ENCODE measurements around the gene ISCA2. TPM values are rescaled to one million over a fixed set of nuclear protein-coding genes. Genes with fewer than 3 reads are reported as not detected.

The ISCA2 gene
- total and polyA plus RNA-seq, 9 of the 15 experiments (the other 6 are each of a cell fraction or from before 2014, with no cell fraction given) = 5.0 to 36.7 (median 18.1) TPM

DNA sequence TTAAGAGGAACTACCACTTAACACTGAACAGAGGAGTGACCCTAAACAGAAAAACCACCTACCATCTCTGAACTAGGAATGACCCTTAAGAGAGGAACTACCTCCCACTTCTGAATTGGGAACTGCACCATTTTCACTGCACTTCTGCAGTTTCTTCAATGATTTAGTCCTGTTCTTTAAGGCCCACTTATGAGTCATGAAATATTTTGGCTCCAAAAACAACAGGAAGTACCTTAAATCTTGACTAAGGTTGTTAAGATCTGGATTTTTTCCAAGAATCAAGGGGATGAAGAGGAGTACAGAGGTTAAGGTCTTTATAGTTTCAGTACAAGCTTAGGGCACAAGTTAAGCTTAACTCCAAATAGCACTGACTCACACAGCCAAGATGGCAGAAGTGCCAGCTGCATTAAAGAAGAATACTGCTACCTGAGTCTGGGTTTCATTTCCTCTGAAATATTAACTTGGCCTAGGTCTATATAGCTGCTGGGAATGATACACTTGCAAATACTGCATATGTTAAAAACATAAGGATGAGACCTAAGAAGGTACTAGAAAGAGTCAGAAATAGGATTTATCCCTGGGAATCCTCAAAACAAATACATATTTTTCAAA lies 4.7 kb upstream of the ISCA2 start:
- no peaks in the 10 kb centered on the region for H4K20me1 ChIP-seq (replicated peaks; ENCODE audit: control insufficient read depth, insufficient read depth, low read length)
- no peaks in the 10 kb centered on the region for H3K36me3 ChIP-seq (ENCODE audit: control insufficient read depth, insufficient read depth, low read length)
- ChIA-PET POLR2A (no interaction called here), CTCF (ENCODE audit: low intra/inter-chr PET ratio) (no interaction called here)
- BruUV-seq (replicated peaks) = no TSS peak
- FAIRE-seq (no peak), ATAC-seq (no peak), DNase-seq (ENCODE audit: extremely low read depth in 1 of 4, low spot score in 3 of 4) (no peak)
- H2AFZ ChIP-seq (ENCODE audit: low read depth, low read length) = no peak overlapping the region
- H3K4me1 ChIP-seq (replicated peaks in 1 of 2; ENCODE audit: control insufficient read depth in 2 of 2, insufficient read depth in 2 of 2, low read length in 2 of 2) = peaks cover 6 to 8% of the 10 kb centered on the region in 2 experiments; a peak in 4 of 5 replicates
- H3K27ac ChIP-seq (ENCODE audit: extremely low read depth, low read depth, low read length) = no peak overlapping the region
- in situ Hi-C loops (cut with MboI) (no loop called here), intact Hi-C loops (cut with micrococcal nuclease) (no loop called here)
- H3K4me2 ChIP-seq (ENCODE audit: insufficient read depth, low read length) = no peak overlapping the region
- TF ChIP-seq IRF2 (CRISPR knock-in tag; IDR thresholded peaks at IDR 0.05) (no peak), SPI1 (IDR thresholded peaks at IDR 0.05; ENCODE audit: borderline replicate concordance, low read depth, low read length) (peak; percentile 20; the same call in 1 of the 2 replicates), MTF1 (CRISPR knock-in tag; IDR thresholded peaks at IDR 0.05; ENCODE audit: borderline replicate concordance) (no peak)
- H3K79me2 ChIP-seq (ENCODE audit: control insufficient read depth, insufficient read depth, low read length) = peaks cover 3% of the 10 kb centered on the region
- no peaks in the 10 kb centered on the region for H3K9me3 ChIP-seq (replicated peaks; ENCODE audit: control insufficient read depth, insufficient read depth, low read depth, low read length)
- H3K4me3 ChIP-seq = no peak overlapping the region
- H3K9ac ChIP-seq (ENCODE audit: insufficient read depth in 1 of 2, low read depth in 2 of 2, low read length in 2 of 2) = no peak overlapping the region
- no peaks in the 10 kb centered on the region for H3K9me1 ChIP-seq (ENCODE audit: control insufficient read depth, insufficient read depth, low read length)
- no peaks in the 10 kb centered on the region for H3K27me3 ChIP-seq (ENCODE audit: control insufficient read depth in 2 of 2, insufficient read depth in 2 of 2, low read length in 2 of 2)

DNA sequence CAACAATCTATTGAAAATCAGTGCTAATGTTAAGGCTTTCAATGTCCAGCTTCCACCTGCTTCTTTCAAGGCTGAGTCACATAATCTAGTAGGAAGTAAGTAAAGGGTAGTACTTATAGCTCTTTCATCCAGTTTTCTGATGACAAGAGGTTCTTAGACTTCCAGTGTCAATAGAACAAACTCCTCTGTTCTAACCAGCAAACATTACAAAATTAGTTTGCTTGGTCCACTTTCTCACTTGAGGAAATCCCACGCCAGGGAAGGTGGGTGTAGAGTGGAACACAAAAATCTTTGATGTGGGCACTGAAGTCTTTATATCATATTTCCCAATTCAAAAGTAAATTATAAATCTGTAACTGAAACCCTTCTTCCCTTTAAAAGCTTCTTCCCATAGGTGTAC lies 3.1 kb upstream of the ISCA2 start:
- intact Hi-C loops (cut with micrococcal nuclease) = loop anchor here (5.0 kb wide), 2 partner anchors 33 to 128 kb away; no protein-coding TSS in a partner anchor
- H2AFZ ChIP-seq (ENCODE audit: low read depth, low read length) = no peak overlapping the region
- H3K27ac ChIP-seq (ENCODE audit: extremely low read depth, low read depth, low read length) = no peak overlapping the region
- H3K9me1 ChIP-seq (ENCODE audit: control insufficient read depth, insufficient read depth, low read length) = no peaks in the 10 kb centered on the region
- H3K36me3 ChIP-seq (ENCODE audit: control insufficient read depth, insufficient read depth, low read length) = peaks cover 7% of the 10 kb centered on the region; the same call in 1 of the 3 replicates
- no peaks in the 10 kb centered on the region for H3K9me3 ChIP-seq (replicated peaks; ENCODE audit: control insufficient read depth, insufficient read depth, low read depth, low read length)
- in situ Hi-C loops (cut with MboI) = no loop called here
- H3K9ac ChIP-seq (ENCODE audit: insufficient read depth in 1 of 2, low read depth in 2 of 2, low read length in 2 of 2) = no peak overlapping the region
- FAIRE-seq (no peak), DNase-seq (ENCODE audit: extremely low read depth in 1 of 4, low spot score in 3 of 4) (no peak), ATAC-seq (no peak)
- 20% methylated on average over 1 of the region's 1 CpG for WGBS (ENCODE audit: insufficient coverage, low coverage, missing lambda C conversion rate)
- no TSS peak for BruUV-seq (replicated peaks)
- H3K79me2 ChIP-seq (ENCODE audit: control insufficient read depth, insufficient read depth, low read length) = peaks cover 8% of the 10 kb centered on the region
- ChIA-PET CTCF (ENCODE audit: low intra/inter-chr PET ratio) (no interaction called here), POLR2A (interaction anchor here (0.6 to 1.2 kb wide), 2 partner anchors 9 to 64 kb away, joined by 3 to 4 read pairs; partner anchors contain the start of gene SYNDIG1L)
- no peak overlapping the region for H3K4me2 ChIP-seq (ENCODE audit: insufficient read depth, low read length)
- H3K4me3 ChIP-seq = no peak overlapping the region
- H3K27me3 ChIP-seq (ENCODE audit: control insufficient read depth in 2 of 2, insufficient read depth in 2 of 2, low read length in 2 of 2) = no peaks in the 10 kb centered on the region
- no peaks in the 10 kb centered on the region for H4K20me1 ChIP-seq (replicated peaks; ENCODE audit: control insufficient read depth, insufficient read depth, low read length)
- H3K4me1 ChIP-seq (replicated peaks in 1 of 2; ENCODE audit: control insufficient read depth in 2 of 2, insufficient read depth in 2 of 2, low read length in 2 of 2) = peaks cover 10 to 14% of the 10 kb centered on the region in 2 experiments; a peak in 4 of 5 replicates
- TF ChIP-seq NRF1 (conservative IDR thresholded peaks at IDR 0.05 in 1 of 2, IDR thresholded peaks at IDR 0.05 in 1 of 2) (no peak), ZNF584 (CRISPR knock-in tag; IDR thresholded peaks at IDR 0.05; ENCODE audit: low read depth) (no peak), FOXP1 (CRISPR knock-in tag; IDR thresholded peaks at IDR 0.05) (no peak), ZNF551 (CRISPR knock-in tag; IDR thresholded peaks at IDR 0.05) (no peak), ZNF253 (CRISPR knock-in tag; conservative IDR thresholded peaks at IDR 0.05) (no peak), NR2C2 (CRISPR knock-in tag; IDR thresholded peaks at IDR 0.05) (no peak), NR2C2 (tag; IDR thresholded peaks at IDR 0.05) (no peak), TFAM (CRISPR knock-in tag; conservative IDR thresholded peaks at IDR 0.05) (no peak), PHF20 (IDR thresholded peaks at IDR 0.05; ENCODE audit: partially characterized antibody) (no peak), CHCHD3 (CRISPR knock-in tag; IDR thresholded peaks at IDR 0.05) (no peak), NBN (IDR thresholded peaks at IDR 0.05; ENCODE audit: low read depth) (no peak), ZNF140 (CRISPR knock-in tag; IDR thresholded peaks at IDR 0.05) (no peak), TAF9B (IDR thresholded peaks at IDR 0.05; ENCODE audit: partially characterized antibody) (no peak)
- TF ChIP-seq, protein P1, sequence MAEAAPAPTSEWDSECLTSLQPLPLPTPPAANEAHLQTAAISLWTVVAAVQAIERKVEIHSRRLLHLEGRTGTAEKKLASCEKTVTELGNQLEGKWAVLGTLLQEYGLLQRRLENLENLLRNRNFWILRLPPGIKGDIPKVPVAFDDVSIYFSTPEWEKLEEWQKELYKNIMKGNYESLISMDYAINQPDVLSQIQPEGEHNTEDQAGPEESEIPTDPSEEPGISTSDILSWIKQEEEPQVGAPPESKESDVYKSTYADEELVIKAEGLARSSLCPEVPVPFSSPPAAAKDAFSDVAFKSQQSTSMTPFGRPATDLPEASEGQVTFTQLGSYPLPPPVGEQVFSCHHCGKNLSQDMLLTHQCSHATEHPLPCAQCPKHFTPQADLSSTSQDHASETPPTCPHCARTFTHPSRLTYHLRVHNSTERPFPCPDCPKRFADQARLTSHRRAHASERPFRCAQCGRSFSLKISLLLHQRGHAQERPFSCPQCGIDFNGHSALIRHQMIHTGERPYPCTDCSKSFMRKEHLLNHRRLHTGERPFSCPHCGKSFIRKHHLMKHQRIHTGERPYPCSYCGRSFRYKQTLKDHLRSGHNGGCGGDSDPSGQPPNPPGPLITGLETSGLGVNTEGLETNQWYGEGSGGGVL (CRISPR knock-in tag; IDR thresholded peaks at IDR 0.05) = no peak

All from K562 (cell line).